BLaER1 (cell line): Measurements from ENCODE around the gene TFR2.
A peak's percentile ranks its signal among the peaks of the same experiment; 100 is the strongest.

ENCODE experiments used
- H3K27ac ChIP-seq: shearing (Covaris generic); formaldehyde crosslinking; 2 replicates; pipeline ENCODE4 v1.8.1; 2022
- H3K27me3 ChIP-seq: shearing (Covaris generic); formaldehyde crosslinking; 2 replicates; pipeline ENCODE4 v1.8.1; 2022
- H3K36me3 ChIP-seq: shearing (Covaris generic); formaldehyde crosslinking; 2 replicates; pipeline ENCODE4 v1.8.1; 2022
- H3K4me1 ChIP-seq: shearing (Covaris generic); formaldehyde crosslinking; 2 replicates; pipeline ENCODE4 v1.8.1; 2022
- H3K4me2 ChIP-seq: shearing (Covaris generic); formaldehyde crosslinking; 2 replicates; pipeline ENCODE4 v1.8.1; 2022
- H3K4me3 ChIP-seq: shearing (Covaris generic); formaldehyde crosslinking; 2 replicates; pipeline ENCODE4 v1.8.1; 2022
- H3K9ac ChIP-seq: shearing (Covaris generic); formaldehyde crosslinking; 2 replicates; pipeline ENCODE4 v1.8.1; 2022
- H3K9me3 ChIP-seq: shearing (Covaris generic); formaldehyde crosslinking; 2 replicates; pipeline ENCODE4 v1.8.1; 2022
- H4K20me1 ChIP-seq: shearing (Covaris generic); formaldehyde crosslinking; 2 replicates; pipeline ENCODE4 v1.8.1; 2022
- Cebpa-rat ChIP-seq: shearing (Covaris generic); IDR thresholded peaks from 2 replicates; pipeline ENCODE4 v1.8.1; 2022

The TFR2 gene

DNA sequence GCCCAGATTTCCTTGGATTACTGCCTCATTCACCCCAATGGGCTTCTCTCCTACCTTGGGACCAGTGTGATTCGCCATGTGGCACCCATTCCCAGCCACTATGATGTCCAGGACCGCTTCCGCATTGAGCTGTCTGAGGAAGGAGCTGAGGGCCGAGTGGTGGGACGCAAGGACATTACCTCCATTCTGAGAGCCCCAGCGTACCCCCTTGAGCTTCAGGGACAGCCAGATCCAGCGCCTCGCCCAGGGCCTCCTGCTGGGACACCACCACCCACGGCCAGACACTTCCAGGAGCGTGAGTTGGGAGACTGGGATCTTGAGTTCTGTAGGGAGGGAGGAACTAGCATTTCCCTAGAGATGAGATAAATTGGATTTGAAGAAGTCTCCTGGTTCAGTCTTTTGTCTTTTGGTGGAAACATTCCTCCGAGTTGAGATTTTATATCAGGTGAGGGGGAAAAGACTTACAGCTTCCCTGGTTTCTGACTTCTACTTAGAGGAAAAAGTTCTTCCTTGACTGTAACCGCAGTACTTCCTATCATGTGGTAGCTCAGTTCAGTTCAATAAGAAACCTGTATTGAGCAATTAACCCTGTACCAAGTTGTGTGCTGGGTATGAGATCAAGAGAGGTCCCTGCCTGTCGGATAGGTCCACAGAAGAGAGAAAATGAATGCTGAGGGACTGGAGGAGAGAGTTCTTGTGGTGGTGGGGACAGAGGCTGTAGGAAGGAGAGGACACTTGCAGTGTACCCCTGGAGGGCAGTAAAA lies 27.8 kb downstream of the TFR2 start:
- H3K4me2 ChIP-seq: peak overlapping the region; percentile 100
- 0 out of 2 replicates have a peak overlapping the region, but pooled peaks have one; percentile 2 for H3K27ac ChIP-seq
- no peaks in the 10 kb centered on the region for H3K27me3 ChIP-seq
- TF ChIP-seq Cebpa-rat: 0 out of 2 replicates have a peak, but pooled peaks have one; percentile 26
- H3K4me3 ChIP-seq: peak overlapping the region; percentile 79
- peaks cover 30% of the 10 kb centered on the region for H3K4me1 ChIP-seq
- no peaks in the 10 kb centered on the region for H3K9me3 ChIP-seq
- H3K36me3 ChIP-seq: 0 out of 2 replicates have a peak, but pooled peaks cover 6% of the 10 kb centered on the region
- peak overlapping the region; percentile 83; the same call in 1 of the 2 replicates for H3K9ac ChIP-seq
- no peaks in the 10 kb centered on the region for H4K20me1 ChIP-seq

DNA sequence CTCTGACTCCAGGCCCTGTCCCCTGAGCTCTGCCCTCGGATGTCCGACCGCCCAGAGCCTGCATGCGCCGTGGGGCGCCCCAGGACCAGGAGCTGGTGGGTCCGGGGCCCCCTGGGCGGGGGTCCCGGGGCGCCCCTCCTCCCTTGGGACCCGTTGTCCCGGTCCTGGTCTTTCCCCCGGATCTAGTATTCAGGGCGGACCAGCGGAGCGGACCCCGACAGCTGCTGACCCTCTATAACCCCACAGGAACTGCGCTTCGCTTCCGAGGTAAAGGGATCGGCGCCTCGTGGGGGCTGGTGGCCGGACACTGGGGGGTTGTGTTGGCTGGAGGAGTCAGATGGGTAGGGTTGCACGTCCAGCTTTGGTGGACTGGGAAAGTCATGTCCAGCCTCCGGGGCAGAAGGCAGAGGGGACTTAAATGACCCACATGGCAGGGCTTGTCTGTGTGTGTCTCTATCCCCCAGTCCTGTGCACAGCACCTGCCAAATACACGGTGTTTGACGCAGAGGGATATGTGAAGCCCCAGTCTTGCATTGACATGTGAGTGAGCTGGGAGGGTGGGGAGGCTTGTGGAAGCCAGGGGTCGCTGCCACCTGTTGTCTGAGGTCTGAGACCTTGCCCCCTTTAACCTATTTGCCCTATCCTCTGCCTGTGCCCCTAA lies 28.5 kb downstream of the TFR2 start:
- H3K27me3 ChIP-seq: no peaks in the 10 kb centered on the region
- H3K4me2 ChIP-seq: peak overlapping the region; percentile 100
- peak overlapping the region; percentile 79 for H3K4me3 ChIP-seq
- H3K27ac ChIP-seq: peak overlapping the region; percentile 86
- 0 out of 2 replicates have a peak, but pooled peaks cover 6% of the 10 kb centered on the region for H3K36me3 ChIP-seq
- H3K4me1 ChIP-seq: peaks cover 30% of the 10 kb centered on the region
- no peaks in the 10 kb centered on the region for H4K20me1 ChIP-seq
- H3K9ac ChIP-seq: peak overlapping the region; percentile 83
- no peak for TF ChIP-seq Cebpa-rat
- no peaks in the 10 kb centered on the region for H3K9me3 ChIP-seq

DNA sequence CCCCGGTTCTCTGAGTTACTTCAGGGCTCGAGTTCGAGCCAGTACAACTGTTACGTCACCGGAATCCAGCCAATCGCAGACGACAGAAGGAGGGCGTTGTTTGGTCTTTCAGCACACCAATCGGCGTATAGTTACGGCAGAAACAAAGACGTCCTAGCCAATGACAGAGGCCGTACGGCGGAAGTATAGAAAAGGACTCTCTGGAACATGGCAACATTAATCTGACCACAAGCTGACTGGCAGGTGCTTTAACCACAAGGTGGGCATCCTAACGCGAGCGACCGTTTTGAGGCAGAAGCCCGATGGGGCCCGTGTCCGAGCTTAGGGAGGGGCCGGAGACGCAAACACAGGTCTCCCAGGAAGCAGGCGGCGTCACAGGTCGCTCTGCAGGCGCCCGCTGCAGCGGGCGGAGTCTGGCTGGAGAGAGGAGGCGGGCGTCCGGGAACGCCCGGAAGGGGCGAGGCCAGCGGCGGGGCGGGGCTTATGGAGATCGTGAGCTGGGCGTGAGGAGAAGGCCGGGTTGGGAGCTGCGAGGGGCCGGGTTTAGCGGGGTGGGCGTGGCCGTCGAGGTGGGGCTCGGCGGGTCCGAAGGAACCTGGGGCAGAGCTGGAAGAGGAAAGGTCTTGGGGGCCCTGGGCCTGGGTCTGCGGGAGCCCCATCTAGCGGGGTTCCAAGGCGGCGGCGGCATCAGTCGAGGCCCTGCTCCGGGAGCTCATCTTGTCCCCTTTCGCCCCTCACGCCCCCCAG lies 29.2 kb downstream of the TFR2 start, which contains the start of gene MOSPD3:
Gene MOSPD3, plus strand, starts transcription at position 558 of the 747 bp plus-strand sequence. CDS start 252 bp downstream, outside the sequence.
- Histone ChIP-seq H4K20me1 (no peaks in the 10 kb centered on the region), H3K4me1 (peaks cover 30% of the 10 kb centered on the region), H3K36me3 (0 out of 2 replicates have a peak, but pooled peaks cover 6% of the 10 kb centered on the region), H3K27ac (peak within 1 kb of the TSS; percentile 86), H3K9me3 (no peaks in the 10 kb centered on the region), H3K27me3 (no peaks in the 10 kb centered on the region), H3K4me3 (peak within 1 kb of the TSS; percentile 79), H3K4me2 (peak within 1 kb of the TSS; percentile 100), H3K9ac (peak within 1 kb of the TSS; percentile 83)
- TF ChIP-seq Cebpa-rat: peak; percentile 40; the same call in 1 of the 2 replicates

DNA sequence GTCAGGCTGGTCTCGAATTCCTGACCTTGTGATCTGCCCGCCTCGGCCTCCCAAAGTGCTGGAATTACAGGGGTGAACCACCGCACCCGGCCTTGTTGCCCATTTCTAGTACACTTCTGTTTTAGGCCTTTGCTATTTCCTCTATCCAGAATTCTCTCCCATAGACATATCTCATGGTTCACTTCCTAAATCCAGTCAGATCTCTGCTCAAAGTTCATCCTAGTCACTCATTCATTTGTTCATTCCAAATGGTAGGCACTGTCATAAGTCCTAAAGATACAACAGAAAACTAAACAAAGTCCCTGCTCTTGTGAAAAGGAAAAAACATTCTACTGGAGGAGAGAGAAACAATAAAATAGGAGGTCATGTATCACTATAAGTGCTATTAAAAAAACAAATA lies 31.4 kb downstream of the TFR2 start:
- no peak overlapping the region for H3K4me3 ChIP-seq
- no peaks in the 10 kb centered on the region for H3K9me3 ChIP-seq
- no peak overlapping the region for H3K27ac ChIP-seq
- no peak overlapping the region for H3K9ac ChIP-seq
- H3K36me3 ChIP-seq: 0 out of 2 replicates have a peak, but pooled peaks cover 6% of the 10 kb centered on the region
- TF ChIP-seq Cebpa-rat: no peak
- no peaks in the 10 kb centered on the region for H4K20me1 ChIP-seq
- peaks cover 42% of the 10 kb centered on the region for H3K4me1 ChIP-seq
- H3K27me3 ChIP-seq: peaks cover 17% of the 10 kb centered on the region; the same call in 1 of the 2 replicates
- no peak overlapping the region for H3K4me2 ChIP-seq

DNA sequence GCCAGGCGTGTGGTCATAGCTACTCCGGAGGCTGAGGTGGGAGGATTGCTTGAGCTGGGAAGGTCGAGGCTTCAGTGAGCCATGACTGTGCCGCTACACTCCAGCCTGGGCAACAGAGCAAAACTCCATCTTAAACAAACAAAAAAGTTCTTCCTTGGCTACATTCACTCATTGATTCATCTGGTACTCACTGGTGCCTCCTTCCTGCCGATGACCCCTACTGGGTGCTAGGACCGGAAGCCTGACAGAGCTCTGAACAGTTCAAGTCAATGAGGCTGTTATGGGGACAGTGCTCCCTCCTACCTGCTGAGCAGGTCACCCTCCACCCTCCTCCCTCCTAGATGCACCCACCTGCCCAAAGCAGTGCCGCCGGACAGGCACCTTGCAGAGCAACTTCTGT lies 34.2 kb downstream of the TFR2 start:
- Histone ChIP-seq H3K4me1 (peaks cover 43% of the 10 kb centered on the region), H4K20me1 (no peaks in the 10 kb centered on the region), H3K4me2 (no peak overlapping the region), H3K27me3 (peaks cover 22% of the 10 kb centered on the region; the same call in 1 of the 2 replicates), H3K9ac (no peak overlapping the region), H3K4me3 (no peak overlapping the region), H3K36me3 (no peaks in the 10 kb centered on the region), H3K9me3 (no peaks in the 10 kb centered on the region), H3K27ac (no peak overlapping the region)
- TF ChIP-seq Cebpa-rat: no peak

DNA sequence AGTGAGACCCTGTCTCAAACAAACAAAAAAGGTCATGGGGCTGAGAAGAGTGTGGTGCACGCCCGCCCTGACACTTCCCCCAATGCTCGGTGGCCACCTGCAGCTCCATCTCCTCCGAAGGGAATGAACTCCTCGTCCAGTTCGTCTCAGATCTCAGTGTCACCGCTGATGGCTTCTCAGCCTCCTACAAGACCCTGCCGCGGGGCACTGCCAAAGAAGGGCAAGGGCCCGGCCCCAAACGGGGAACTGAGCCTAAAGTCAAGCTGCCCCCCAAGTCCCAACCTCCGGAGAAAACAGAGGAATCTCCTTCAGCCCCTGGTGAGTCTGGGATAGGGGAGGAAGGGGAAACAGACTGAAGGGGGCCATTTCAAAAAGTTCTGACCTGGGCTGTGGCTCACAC lies 35.0 kb downstream of the TFR2 start:
- Histone ChIP-seq H3K27ac (no peak overlapping the region), H3K4me2 (peak overlapping the region; percentile 99), H3K9ac (no peak overlapping the region), H4K20me1 (no peaks in the 10 kb centered on the region), H3K9me3 (no peaks in the 10 kb centered on the region), H3K36me3 (no peaks in the 10 kb centered on the region), H3K4me1 (peaks cover 47% of the 10 kb centered on the region), H3K27me3 (peaks cover 22% of the 10 kb centered on the region; the same call in 1 of the 2 replicates), H3K4me3 (peak overlapping the region; percentile 70; the same call in 1 of the 2 replicates)
- TF ChIP-seq Cebpa-rat: no peak

DNA sequence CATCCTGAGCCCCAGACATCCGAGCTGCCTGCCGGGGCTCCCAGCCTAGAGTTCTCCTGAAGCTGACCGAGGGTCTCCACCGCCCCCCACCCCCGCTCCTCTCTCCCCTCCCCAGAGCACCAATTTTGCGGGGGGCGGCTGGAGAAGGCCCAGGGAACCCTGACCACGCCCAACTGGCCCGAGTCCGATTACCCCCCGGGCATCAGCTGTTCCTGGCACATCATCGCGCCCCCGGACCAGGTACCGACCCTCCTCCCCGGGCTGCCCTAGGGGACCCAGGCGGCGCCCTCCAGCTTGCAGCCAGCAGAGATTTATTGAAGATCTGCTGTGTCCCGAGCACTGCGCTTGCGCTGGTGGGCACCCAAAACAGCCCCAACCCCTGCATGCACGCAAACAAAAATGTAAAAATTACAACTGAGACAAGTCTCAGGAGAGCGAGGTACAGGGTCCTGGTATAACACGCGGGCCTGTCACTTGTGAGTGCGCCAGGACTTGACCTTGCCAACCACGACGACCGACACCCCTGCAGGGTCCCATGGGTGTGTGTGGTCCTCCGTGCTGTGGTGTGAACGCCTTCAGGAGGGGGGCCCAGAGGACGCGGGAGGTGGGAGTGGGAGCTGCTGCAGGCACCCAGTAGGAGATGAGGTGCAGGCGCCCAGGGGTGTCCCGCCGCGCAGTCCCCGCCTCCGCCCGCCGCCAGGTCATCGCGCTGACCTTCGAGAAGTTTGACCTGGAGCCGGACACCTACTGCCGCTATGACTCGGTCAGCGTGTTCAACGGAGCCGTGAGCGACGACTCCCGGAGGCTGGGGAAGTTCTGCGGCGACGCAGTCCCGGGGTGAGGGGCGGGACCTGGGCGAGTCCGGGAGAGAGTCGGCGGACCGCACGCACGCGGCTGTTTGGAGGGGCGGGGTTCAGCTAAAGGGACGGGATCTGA lies 36.1 kb downstream of the TFR2 start:
- Histone ChIP-seq H3K27ac (peak overlapping the region; percentile 57; the same call in 1 of the 2 replicates), H3K36me3 (no peaks in the 10 kb centered on the region), H3K4me1 (peaks cover 53% of the 10 kb centered on the region), H4K20me1 (no peaks in the 10 kb centered on the region), H3K4me2 (peak overlapping the region; percentile 99), H3K4me3 (peak overlapping the region; percentile 70), H3K9me3 (no peaks in the 10 kb centered on the region), H3K9ac (peak overlapping the region; percentile 71), H3K27me3 (peaks cover 22% of the 10 kb centered on the region; the same call in 1 of the 2 replicates)
- no peak for TF ChIP-seq Cebpa-rat

DNA sequence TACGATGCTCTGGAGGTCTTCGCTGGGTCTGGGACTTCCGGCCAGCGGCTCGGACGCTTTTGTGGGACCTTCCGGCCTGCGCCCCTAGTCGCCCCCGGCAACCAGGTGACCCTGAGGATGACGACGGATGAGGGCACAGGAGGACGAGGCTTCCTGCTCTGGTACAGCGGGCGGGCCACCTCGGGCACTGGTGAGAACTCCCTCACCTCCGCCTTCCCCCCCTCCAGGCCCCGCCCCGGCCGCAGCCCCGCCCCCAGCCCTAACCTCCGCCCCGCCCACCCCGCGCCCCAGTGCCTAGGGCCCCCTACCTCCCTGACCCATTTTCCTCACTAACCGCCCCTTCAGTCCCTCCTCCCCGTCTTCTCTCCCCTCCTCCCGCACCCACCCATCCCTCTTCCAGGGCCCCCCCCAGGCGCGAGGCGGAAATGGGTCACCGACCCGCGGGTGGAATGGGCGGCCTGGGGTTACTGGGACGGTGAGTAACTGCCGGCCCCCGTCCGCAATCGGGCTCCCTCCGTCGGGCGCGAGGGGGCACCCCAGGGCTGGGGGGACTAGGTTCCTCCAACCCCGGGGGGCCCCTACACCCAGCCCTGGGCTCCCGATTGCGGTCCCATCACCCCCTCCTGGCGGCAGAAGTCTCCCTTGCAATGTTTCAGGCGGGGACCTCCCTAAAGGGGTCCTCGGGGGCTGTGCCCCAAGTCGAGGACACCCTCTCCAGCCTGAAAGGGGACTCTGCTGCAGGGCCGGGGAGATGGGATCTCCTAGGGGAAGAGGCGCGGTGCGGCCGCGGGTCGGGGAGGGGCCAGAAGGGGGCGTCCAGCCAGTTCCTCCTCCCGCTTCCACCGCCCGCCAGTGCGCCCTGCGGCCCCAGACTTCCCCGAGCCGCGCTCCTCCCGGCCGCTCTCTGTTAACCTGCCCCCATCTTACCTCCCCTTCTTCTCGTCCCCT lies 37.0 kb downstream of the TFR2 start:
- H3K4me2 ChIP-seq: peak overlapping the region; percentile 99
- peak overlapping the region; percentile 71 for H3K9ac ChIP-seq
- H4K20me1 ChIP-seq: no peaks in the 10 kb centered on the region
- no peak for TF ChIP-seq Cebpa-rat
- H3K4me3 ChIP-seq: peak overlapping the region; percentile 70
- H3K9me3 ChIP-seq: no peaks in the 10 kb centered on the region
- H3K4me1 ChIP-seq: peaks cover 62% of the 10 kb centered on the region
- no peaks in the 10 kb centered on the region for H3K36me3 ChIP-seq
- peak overlapping the region; percentile 57 for H3K27ac ChIP-seq
- H3K27me3 ChIP-seq: peaks cover 22% of the 10 kb centered on the region; the same call in 1 of the 2 replicates
